ENCODE results near the gene SF3B3.

DNA sequence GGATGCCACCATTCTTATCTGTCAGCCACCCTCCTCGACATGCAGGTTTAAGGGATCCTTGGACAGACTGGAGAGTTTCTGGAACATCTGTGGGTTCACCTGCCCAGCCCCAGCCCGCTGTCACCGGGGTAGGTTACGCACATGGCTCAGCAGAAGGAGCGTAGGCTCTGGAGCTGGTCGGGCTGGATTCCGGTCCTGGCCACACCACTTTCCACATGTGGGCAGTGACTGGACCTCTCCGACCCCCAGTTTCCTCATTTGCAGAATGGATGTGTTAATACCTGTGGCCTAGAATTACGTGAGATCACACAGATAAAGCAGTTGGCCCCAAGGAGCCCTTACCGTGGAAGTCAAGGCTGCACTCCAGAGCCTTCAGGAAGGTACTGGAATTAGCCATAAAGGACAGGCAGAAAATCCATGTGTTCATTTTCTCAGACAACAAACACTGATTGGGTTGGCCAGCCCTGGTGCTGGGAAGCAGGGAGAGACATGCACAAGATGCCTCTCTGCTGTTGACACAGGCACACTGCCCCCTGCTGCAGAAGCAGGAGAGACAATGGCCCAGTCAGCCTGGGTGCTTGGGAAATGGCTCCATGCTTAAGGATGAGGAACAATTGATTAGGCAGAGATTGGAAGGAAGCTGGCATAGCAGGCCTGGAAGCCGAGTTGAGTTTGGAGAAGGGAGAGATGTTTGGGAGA lies 58.8 kb downstream of the SF3B3 start:
- no peak for TF ChIP-seq ZNF384 (IDR thresholded peaks at IDR 0.05)
- no peak for TF ChIP-seq SP1 (IDR thresholded peaks at IDR 0.05)
- no peak for TF ChIP-seq BHLHE40 (IDR thresholded peaks at IDR 0.05; ENCODE audit: borderline replicate concordance)
- TF ChIP-seq FOXM1 (IDR thresholded peaks at IDR 0.05; ENCODE audit: borderline replicate concordance): no peak
- no peak for TF ChIP-seq ARNT (IDR thresholded peaks at IDR 0.05)
- TF ChIP-seq FOXA1 (IDR thresholded peaks at IDR 0.05): no peak
- no peak for TF ChIP-seq FOXK2 (IDR thresholded peaks at IDR 0.05)
- TF ChIP-seq LEF1 (IDR thresholded peaks at IDR 0.05; ENCODE audit: borderline replicate concordance): no peak
- TF ChIP-seq, protein P1, sequence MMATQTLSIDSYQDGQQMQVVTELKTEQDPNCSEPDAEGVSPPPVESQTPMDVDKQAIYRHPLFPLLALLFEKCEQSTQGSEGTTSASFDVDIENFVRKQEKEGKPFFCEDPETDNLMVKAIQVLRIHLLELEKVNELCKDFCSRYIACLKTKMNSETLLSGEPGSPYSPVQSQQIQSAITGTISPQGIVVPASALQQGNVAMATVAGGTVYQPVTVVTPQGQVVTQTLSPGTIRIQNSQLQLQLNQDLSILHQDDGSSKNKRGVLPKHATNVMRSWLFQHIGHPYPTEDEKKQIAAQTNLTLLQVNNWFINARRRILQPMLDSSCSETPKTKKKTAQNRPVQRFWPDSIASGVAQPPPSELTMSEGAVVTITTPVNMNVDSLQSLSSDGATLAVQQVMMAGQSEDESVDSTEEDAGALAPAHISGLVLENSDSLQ (IDR thresholded peaks at IDR 0.05): no peak
- no peak for TF ChIP-seq NFRKB (IDR thresholded peaks at IDR 0.05)
- TF ChIP-seq ELF4 (IDR thresholded peaks at IDR 0.05): no peak
- no peak for TF ChIP-seq SUZ12 (IDR thresholded peaks at IDR 0.05)
- no peak for TF ChIP-seq HDGF (IDR thresholded peaks at IDR 0.05; ENCODE audit: borderline replicate concordance)
